Activated naive CD4-positive, alpha-beta T cell treated with Interleukin-2 at 50 U/mL for 16 hours (primary cell): ENCODE results near the gene MAPKAP1.

Experiments
- DNase-seq: peaks from one replicate; pipeline ENCODE4 v3.0.0-alpha.2; 2020

MAPKAP1 gene

DNA sequence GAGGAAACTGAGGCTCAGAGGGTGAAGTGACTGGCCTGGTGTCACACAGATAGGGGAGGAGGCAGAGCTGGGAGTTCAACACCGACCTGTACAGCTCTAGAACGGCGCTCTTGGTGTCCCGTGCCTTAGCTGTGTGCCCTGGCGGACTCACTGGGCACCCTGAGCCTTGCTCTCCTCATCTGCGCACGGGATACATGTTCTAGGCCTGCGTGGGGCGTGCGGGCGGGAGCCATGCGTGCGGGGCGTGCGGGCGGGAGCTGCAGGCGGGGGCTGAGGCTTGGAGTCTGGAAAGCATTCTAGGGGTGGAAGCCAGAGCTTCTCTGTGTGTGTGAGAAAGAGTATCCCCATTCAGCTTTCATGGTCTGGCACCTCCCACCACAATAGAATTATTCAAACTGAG lies 280.1 kb downstream of the MAPKAP1 start:
- no peak for DNase-seq

DNA sequence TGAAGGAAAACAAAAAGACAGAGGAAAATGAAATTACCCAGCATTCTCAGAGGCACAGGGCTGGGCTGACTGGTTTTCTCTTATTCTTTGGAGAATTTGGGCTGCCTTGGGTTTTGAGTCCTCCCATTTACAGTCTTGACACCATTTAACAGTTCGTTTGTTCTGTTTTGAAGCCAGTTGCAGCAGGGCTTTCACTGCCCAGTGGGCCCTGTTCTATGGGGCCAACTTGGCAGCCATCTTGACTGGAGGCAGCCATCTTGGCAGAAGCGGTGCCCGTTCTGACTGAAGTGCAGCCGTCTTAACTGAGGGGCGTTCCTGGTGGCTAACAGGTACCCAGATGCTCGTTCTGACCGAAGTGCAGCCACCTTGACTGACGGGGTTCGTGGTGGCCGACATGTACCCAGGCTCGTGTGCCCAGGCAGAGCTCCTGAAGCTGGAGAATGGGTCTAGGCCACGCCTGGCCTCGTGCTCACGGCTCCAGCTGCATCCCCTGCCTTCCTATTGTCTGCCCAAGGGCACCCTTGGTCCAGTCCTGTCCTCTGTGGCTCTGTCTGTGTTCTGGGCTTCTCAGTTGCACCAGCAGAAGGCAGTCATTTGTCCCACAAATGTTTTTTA lies 281.0 kb downstream of the MAPKAP1 start:
- no peak for DNase-seq

DNA sequence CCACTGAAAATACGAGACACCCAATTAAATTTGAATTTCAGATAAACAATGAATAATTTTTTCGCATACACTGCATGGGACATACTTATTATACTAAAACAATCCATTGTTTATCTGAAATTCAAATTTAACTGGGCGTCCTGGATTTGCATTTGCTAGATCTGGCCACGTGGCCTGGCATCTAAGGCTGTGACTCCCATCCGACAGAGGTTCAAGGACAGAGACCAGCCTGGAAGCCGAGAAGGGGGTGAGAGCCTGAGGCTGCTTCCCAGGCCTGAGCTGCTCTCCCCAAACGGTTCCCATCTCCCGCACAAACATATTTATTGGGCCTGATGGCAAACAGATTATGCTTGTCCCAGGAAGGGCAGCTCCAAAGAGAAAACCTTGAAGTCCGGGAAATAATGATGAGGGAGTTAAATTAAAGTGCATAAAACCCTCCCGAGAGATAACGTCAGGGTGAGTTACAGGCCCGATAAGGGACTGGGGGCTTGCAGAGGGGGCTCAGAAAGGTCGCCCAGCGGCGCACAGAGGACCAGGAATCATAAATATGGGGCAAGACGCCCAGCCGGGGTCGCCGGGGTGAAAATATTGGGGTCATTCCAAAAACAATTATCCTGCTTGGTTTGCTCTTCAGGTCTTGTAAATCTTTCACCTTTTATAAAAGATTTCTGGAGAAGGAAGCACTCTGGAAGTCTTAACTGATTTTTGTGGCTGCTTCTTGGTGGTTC lies 281.7 kb downstream of the MAPKAP1 start:
- DNase-seq, result no peak

DNA sequence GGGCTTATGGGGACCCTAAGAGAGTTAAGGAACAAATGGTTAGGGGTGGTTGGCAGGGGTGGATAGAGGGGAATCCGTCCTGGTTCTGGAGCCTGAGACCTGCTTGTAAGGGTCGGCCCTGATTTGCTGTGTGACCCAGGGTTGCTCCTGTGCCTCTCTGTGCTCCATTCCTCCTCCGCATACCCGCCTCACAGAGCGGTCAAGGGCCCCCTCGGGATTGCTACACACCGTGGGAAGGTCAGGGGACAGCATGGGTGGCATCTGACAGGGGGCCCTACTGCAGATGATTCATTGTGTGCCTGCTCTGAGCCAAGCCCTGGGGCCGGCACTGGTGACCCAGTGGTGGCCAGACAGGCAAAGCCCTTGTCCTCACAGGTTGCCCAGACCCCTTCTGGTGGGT lies 283.0 kb downstream of the MAPKAP1 start:
- DNase-seq, result no peak

DNA sequence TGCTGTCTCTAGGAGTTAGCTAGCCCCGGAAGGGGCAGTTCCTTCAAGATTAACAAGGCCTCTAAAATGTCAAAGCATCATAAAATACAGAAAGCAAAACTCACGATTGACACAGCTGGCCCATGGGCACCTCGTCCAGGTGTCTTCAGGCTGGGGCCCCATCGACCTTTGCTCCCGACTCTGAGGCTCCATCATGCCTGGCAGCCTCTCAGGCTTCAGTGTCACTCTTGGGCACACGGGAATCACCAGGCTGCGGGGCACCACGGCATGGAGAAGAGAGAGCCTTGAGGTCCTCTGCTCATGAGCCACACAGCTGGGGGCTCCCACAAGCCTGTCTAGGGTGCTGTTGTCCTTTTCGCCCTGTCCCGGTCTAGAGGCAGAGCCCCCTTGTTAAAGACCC lies 284.2 kb downstream of the MAPKAP1 start:
- no peak for DNase-seq

DNA sequence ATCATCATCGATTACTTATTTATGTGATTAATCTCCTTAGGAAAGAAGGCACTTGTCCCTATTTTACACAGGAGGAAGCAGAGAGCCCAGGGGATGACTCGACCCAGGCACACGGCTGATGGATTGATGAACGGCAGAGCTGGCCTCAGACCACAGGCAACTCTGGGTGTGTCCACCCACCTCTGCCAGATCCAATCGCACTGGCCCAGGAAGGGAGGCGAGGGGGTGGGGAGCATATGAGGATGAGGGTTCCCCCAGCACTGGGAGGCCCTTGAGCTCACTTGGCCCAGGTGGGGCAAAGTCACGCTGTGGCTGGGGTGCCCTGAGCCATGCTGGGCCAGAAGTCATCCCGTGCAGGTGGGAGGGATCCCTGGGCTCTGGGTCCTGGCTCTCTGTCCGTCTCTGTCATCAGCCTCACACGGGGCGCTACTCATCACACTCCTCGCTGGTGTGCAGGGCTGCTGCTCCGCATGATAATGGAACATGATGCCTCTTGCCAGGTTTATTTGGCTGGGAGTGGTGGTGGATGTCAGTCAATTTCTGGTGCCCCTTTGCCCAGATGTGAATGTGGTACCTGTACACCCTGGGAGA lies 285.3 kb downstream of the MAPKAP1 start:
- no peak for DNase-seq

DNA sequence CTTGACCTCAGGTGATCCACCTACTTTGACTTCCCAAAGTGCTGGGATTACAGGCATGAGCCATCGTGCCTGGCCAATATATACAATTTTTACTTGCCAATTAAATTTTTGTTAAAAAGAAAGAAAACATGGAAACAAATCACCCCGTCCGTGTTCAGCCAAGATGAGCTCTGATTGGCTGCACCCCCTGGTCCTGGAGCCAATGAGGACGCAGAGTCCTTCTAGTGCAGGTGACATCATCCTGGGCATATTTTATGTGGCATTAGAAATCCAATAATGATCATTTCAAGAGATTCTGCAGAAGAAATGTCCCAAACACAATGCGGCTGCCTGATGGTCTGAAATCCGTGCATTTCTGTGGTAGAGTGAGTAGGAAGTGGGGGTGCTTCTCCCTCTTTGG lies 285.8 kb downstream of the MAPKAP1 start:
- DNase-seq, result no peak

DNA sequence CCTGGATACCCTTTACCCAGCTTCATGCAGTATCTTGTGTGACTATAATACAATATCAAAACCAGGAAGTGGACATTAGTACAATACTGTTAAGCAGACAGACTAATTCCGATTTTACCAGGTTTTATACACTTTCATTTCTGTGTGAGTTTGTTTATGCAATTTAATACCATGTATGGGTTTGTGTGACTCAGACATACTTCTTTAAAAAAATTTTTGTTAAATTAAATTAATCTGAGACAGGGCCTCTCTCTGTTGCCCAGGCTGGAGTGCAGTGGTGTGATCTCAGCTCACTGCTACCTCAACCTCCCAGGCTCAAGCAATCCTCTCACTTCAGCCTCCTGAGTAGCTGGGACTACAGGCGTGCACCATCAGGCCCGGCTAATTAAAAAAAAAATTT lies 288.6 kb downstream of the MAPKAP1 start:
- no peak for DNase-seq

DNA sequence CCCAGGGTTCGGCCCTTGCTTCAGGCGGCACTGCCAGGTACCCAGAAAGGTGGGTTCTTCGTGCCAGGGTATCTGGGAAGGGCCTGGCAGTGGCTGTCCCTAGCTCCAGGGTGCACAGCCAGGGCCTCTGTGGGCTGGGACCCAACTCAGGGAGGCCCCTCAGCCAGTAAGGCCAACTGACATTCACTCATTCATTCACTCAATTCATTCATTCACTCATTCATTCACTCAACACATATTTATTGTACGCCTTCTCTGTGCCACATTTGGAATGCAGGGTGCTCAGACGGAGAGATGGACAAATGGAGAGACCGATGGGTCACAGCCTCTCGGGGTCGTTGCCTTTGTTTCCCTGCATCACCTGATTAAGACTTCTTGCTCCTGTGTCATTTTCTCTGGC lies 290.5 kb downstream of the MAPKAP1 start:
- DNase-seq, result no peak

DNA sequence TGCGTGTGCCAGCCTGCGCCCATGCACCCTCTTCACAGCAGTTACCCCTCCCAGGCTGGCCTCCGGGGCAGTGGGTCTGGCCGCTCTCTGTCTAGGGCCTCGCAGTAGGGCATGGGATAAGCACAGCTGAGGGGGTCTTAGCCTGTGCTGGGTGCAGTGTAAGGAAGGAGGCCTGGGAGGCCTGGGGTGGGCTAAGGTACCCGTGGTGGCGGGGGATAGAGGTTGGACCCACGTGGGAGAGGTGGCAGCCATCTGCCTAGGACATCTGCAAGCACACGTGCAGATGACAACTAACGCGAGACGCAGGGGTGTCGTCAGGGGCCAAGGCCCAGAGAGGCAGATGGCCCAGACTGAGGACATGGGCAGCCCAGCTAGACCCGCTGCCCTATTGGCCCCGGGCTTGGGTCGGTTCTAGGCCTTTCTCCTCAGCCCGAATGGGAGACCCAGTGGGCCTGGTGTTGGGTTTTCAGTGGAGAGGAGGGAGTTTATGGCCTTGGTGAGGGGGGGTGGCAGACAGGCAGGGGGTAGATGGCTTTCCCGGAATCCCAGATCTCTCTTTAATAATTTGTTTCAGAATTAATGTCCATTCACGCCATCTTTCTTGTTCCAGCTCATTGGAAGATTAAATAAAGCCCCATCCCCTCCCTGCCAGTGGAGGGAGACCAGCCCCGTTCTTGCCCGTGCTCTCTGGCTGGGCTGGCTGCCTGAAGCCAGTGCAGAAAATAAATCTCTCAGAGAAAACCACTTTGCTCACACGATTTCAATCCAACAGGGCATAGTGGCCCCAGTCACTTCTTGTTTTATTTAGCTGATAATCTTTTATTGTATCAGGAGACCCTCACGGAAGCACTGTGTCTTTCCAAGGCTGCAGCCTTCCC lies 291.2 kb downstream of the MAPKAP1 start:
- no peak for DNase-seq

DNA sequence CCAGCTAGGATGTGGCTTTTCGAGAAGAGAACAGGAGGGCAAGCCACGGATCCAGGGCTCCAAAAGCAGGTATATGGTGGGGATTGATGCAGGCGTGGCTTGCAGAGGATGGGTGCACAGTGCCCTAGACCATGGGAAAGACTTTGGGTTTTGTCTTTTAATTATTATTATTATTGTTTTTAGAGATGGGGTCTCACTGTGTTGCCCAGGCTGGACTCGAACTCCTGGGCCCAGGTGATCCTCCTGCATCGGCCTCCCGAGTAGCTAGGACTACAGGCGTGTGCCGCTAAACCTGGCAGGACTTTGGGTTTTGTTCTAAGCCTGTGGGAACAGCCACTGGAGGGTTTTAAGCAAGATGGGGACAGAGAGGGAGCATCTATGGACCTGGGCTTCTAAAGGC lies 293.4 kb downstream of the MAPKAP1 start:
- no peak for DNase-seq

DNA sequence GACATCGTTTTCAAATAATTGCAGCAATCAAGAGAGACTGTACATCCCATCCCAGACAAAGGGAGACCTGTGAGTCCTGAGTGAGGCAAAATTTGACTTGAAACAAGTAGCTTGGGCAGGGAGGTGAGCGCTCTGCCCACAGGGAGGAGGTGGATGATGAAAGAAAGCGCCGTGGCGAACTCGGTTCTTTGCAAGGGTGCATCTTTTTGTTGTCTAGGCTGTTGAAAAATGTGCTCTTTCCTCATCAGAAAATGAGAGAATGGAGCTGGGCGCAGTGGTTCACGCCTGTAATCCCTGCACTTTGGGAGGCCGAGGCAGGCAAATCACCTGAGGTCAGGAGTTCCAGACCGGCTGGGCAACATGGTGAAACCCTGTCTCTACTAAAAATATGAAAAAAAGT lies 294.8 kb downstream of the MAPKAP1 start:
- no peak for DNase-seq

DNA sequence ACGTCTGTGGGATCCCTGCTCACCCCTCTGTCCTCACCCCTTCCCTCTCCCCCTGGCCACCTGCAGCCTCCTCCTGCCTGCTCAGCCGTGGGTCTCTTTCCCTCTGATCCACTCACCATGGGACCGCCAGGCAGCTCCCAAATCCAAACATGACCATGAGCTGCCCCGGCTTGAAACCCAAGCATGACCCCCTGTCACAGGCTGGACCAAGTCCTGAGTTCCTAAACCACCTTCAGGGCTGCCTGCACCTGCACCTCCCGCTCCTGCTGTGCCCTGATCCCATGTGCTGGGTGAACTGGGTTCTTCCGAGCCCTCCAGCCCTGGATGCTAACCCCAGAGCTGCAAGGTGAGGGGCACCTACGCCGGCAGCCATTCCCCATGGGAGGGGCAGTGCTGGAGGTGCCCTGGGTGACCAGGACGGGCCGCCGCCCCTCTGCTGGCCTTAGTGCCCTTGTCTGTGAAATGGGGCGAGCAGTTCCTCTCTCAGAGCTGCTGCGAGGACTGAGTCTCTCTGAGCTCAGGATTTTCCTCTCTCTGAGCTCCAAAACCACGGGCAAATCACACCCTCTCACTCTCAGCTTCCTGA lies 295.7 kb downstream of the MAPKAP1 start:
- DNase-seq, result no peak

DNA sequence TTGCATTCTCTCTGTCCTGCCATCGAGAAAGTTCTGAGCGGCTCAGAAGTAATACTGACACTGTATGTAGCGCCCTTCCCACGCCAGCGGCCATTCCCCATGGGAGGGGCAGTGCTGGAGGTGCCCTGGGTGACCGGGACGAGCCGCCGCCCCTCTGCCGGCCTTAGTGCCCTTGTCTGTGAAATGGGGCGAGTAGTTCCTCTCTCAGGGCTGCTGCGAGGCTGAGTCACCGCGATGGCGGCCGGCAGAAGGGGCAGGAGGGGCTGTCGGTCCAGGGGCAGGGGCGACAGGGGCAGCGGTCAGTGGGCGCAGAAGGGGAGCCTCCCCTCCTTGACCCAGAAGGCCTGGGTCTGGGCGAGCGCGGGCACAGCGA lies 296.5 kb downstream of the MAPKAP1 start:
- no peak for DNase-seq

DNA sequence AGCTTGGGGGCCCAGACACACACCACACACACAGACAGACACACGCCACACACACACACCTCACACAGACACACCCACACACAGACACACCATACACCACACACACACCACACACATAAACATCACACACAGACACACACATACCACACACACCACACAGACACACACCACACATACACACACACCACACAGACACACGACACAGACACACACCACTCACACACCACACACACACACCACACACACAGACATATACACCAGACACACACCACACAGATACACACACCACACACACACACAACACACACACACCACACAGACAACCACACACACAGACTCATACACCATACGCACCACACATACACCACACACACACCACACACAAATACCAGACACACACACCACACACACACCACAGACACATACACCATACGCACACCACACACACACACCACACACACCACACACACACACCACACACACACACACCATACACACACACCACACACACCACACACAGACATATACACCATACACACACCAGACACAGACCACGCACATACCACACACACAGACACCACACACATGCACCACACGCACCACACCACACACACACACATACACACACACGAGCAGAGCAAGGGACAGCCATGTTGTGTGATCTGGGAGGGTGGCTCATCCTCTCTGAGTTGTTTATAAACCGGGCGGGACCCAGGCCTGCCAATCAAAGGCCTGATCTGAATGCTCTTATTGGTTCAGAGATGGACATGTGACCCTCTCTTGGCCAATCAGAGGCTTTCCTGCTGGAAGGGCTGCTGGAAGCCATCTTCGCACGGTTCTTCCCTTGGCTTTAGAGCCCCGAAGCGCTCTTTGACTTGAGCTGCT lies 297.1 kb downstream of the MAPKAP1 start:
- DNase-seq, result peak; percentile 57

DNA sequence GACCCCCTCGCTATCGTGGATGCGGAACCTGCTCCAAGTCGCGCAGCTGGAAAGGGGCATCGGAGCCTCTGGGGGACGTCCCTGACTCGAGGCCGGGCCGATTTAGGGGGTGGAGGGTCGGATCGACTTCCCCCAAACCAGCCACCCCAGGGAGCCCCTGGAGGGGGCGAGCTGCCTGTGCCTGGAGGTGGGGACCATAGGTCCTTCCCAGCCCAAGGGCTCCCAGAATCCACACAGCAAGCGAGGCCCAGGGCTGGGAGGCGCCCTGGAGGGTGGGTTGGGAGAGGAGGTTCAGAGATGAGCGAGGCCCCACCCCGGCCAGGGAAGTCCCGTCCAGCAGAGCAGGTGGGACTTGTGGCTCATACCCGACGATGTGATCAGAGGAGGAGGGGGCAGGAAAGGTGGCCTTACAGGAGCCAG lies 297.8 kb downstream of the MAPKAP1 start:
- no peak for DNase-seq

DNA sequence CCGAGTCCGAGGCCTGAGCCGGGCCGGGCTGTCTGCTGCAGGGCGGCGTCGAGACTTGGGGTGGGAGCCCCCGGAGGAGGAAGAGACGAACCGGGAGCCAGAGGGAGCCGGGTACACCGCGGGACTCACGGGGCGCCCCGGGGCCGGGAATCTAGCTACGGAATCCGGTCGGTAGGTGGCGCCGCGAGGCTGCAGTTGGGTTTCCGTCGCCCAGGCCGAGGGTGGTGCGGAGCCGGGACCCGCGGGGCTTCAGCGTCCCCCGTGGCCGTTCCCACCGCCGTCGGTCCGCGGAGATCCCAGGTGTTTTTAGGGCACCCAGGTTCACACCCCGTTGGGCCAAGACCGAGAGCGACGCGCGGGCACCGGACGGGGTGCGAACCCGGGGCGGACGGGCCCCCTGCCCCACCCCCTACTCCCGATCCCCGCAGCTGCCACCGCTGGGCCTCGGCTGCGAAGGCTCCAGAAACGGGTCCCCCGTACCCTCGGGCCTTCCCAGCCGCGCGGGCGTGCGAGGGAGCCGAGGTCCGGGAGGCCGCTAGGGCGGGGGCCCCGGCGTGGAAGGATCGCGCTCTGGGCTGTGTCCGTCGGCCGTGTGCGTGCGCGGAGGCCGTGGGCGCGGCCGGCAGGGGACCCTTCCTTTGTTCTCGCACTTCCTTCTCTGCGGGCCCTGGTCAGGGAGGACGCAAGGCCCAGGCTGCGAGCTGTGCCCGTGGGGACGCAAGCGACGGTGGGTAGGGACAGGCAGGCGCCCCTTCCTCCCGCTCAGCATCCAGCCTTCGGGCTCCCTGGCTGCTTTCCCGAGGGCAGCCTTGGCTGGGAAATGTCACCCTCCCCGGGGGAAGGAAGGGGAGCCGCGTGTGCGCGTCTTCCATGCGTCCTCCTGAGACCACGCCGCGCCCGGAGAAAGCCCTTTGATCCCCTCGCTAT lies 298.8 kb downstream of the MAPKAP1 start:
- DNase-seq, result peak; percentile 80

DNA sequence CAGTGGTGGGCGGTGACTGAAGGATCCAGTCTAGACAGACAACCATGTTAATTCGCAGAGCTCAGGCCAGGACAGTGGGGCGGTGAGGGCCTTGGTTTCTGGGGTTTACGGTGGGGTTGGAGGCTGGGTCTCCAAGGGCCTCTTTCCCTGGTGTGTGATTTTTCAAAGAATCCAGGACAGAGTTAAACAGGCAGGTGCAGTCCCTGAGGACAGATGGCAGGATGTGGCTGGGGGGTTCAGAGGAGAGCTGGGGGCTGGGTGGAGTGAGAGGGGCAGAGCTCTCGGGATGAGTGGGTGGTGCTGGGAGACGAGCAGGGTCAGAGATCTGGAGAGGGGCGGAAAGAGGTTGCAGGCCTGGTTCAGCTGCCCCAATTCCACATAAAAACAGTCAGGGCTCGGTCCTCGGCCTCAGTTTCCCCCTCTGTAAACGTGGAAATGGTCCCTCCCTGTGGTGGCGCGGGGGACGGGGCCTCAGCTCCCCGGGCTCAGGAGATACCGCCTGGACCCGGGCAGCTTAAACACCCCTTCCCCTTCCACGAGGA lies 299.5 kb downstream of the MAPKAP1 start:
- DNase-seq, result no peak

DNA sequence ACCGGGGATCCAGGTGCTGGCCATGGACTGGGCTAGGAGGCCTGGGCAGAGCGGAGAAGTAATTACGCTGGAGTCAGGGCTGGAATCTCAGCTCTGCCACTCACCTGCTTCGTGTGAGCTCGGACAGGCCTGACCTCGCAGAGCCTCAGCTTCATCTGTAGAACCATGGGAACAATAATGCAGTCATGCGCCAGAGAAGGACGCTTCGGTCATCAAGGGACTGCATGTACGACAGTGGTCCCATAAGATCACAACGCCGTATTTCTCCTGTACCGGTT lies 300.3 kb downstream of the MAPKAP1 start:
- DNase-seq, result no peak

DNA sequence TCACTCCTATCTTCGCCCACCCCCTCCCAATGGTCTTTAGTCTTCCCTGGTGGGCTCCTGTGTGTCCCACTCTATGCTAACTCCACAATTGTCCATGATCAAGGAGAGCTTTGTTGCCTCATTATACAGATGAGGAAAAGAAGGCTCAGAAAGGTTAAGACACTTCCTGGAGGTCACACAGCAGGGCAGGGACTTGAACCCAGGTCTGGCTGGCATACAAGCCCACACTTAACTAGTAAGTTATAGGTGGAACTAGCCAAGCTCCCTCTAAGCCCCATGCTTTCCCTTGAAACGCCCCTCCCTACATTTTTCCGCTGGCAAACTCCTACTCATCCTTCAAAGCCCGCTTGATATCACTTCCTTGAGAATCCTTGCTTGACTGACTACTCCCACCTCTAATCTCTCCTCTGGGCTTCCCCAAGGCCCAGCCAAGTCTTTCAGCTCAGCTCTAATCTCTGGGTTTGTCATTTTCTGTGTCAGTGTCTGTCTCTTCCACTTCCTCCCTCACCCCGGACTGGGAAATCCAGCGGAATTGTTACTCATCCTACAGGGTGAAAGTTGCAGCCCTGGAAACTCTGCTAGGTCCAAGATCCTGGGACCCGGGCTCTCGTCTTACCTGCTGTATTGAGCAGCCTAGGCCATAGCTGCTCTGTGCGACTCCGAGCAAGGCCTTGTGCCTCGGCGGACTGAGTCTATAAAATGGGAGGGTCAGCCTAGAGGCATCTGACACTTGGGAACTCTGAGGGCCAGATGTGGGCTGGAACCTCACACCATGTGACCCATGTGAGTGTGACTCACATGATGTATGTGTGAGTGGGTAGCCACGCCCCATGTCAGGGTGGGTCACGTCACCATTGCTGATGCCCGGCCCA lies 300.8 kb downstream of the MAPKAP1 start:
- no peak for DNase-seq
